Measurements from ENCODE around the gene APOL6. TPM values are rescaled to one million over a fixed set of nuclear protein-coding genes. Genes with fewer than 3 reads are reported as not detected.

The APOL6 gene
- 3.9 and 6.0 TPM in 2 replicates for total RNA-seq

GRCh38 chr22:35648066-35649025 is at the start of gene APOL6:
Gene APOL6 (plus strand): TSS chr22:35648446. CDS start chr22:35656426, 7,980 bp downstream.

GRCh38 chr22:35617137-35617755 is 31.0 kb upstream of the APOL6 start, which contains the start of gene MB:
Gene MB (minus strand): TSS chr22:35617329. CDS start chr22:35617257, 72 bp downstream.

GRCh38 chr22:35717572-35717971 is 69.3 kb downstream of the APOL6 start, which contains the start of gene APOL5:
Gene APOL5 (plus strand): TSS chr22:35717872. CDS start chr22:35717872, 0 bp downstream.

Other genes with a start within 250 kb of the APOL6 start
- gene MCM5, start 248.3 kb upstream of the APOL6 start, total RNA-seq: 21.2 and 33.8 TPM in 2 replicates
- not detected in 2 replicates for gene RASD2, start 107.6 kb upstream of the APOL6 start, total RNA-seq
- 0.98 TPM in 1 of 2 replicates, not detected in the other for gene MB, start 31.1 kb upstream of the APOL6 start, total RNA-seq
- gene APOL5, start 69.4 kb downstream of the APOL6 start, total RNA-seq: not detected in 2 replicates

All from placental epithelial cell (primary cell).